ENCODE measurements around the gene PDZRN4.
"Not testable (repeated sequence)": the region's sequence is repeated elsewhere in the genome, so short reads cannot be mapped to it uniquely, and the experiment has no call there.

DNA sequence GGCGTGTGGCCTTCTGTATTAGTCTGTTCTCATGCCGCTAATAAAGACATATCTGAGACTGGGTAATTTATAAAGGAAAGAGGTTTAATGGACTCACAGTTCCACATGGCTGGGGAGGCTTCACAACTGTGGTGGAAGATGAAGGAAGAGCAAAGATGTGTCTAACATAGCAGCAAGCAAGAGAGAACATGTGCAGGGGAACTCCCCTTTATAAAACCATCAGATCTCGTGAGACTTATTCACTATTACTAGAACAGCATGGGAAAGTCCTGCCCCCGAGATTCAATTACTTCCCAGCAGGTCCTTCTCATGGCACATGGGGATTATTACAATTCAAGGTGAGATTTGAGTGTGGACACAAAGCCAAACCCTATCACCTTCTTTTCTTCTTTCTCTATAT lies 124.3 kb downstream of the PDZRN4 start:
- TF ChIP-seq, protein P1, sequence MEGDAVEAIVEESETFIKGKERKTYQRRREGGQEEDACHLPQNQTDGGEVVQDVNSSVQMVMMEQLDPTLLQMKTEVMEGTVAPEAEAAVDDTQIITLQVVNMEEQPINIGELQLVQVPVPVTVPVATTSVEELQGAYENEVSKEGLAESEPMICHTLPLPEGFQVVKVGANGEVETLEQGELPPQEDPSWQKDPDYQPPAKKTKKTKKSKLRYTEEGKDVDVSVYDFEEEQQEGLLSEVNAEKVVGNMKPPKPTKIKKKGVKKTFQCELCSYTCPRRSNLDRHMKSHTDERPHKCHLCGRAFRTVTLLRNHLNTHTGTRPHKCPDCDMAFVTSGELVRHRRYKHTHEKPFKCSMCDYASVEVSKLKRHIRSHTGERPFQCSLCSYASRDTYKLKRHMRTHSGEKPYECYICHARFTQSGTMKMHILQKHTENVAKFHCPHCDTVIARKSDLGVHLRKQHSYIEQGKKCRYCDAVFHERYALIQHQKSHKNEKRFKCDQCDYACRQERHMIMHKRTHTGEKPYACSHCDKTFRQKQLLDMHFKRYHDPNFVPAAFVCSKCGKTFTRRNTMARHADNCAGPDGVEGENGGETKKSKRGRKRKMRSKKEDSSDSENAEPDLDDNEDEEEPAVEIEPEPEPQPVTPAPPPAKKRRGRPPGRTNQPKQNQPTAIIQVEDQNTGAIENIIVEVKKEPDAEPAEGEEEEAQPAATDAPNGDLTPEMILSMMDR (IDR thresholded peaks at IDR 0.05) = not testable (repeated sequence)
- TF ChIP-seq POLR2A (IDR thresholded peaks at IDR 0.05) = not testable (repeated sequence)

All from Peyer's patch (tissue), 4 donors.